Measurements from ENCODE around the gene LRRK1. TPM values are rescaled to one million over a fixed set of nuclear protein-coding genes. Genes with fewer than 3 reads are reported as not detected.

Gene LRRK1
- total RNA-seq, 1 donor from 2014 or later = 24.9 TPM

- ATAC-seq (no peak), DNase-seq (ENCODE audit: low spot score) (no peak)
- intact Hi-C loops (cut with DNase I) = no loop called here
Observed at GRCh38 chr15:101055411-101055810, 136.3 kb downstream of the LRRK1 start.

GRCh38 chr15:101056366-101057334 lies 137.5 kb downstream of the LRRK1 start:
- intact Hi-C loops (cut with DNase I) = no loop called here
- ATAC-seq = no peak
- no peak for DNase-seq (ENCODE audit: low spot score)

DNA sequence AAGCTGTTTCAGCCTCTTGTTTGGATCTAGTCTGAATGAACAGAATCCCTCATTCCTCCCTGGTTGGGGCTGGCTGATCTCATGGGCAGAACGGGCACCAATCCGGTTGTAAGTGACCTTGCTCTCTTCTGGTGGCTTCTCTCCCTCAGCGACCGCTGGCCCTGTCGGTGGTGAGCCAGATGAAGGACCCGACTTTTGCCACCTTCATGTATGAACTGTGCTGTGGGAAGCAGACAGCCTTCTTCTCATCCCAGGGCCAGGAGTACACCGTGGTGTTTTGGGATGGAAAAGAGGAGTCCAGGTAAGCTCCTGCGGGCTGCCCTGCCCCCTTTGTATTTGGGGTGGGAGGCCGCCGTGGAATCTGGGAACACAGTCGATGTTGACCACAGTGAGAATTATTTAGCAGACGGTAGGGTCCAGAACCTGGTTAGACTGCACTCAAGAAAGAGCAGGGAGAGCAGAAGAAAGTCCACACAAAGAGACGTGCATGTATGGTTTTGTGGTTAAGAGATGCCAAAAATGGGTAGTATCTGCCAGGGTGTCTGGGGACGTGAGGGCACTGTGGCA lies 138.8 kb downstream of the LRRK1 start:
- ATAC-seq (no peak), DNase-seq (ENCODE audit: low spot score) (no peak)
- intact Hi-C loops (cut with DNase I) = no loop called here

- intact Hi-C loops (cut with DNase I) = no loop called here
- DNase-seq (ENCODE audit: low spot score) (no peak), ATAC-seq (no peak)
Observed at GRCh38 chr15:101058735-101059134, 139.6 kb downstream of the LRRK1 start.

GRCh38 chr15:101059381-101060341 lies 140.5 kb downstream of the LRRK1 start:
- no peak for DNase-seq (ENCODE audit: low spot score)

GRCh38 chr15:101060576-101061551 lies 141.7 kb downstream of the LRRK1 start:
- intact Hi-C loops (cut with DNase I) = no loop called here
- DNase-seq (ENCODE audit: low spot score) = no peak
- ATAC-seq = no peak

More at GRCh38 chr15:101059381-101060341, 140.5 kb downstream of the LRRK1 start:
- intact Hi-C loops (cut with DNase I) = no loop called here
- no peak for ATAC-seq

DNA sequence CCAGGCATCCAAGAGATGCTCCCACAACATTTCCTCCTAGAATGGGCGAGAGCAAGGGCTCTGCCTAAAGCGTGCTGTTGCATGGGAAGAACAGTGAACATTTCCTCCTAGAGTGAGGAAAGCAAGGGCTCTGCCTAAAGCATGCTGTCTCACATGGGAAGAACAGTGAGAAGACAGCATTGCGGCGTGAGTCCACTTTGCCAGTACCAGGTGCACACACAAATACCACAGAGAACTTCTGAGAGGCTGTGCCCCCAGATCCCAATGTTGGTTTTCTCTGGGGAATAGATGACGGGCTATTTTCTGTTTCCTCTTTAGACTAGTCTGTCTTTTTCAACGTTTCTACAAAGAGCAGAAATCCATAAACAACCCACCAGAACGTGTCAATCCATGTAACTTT lies 142.9 kb downstream of the LRRK1 start:
- intact Hi-C loops (cut with DNase I) = no loop called here
- no peak for DNase-seq (ENCODE audit: low spot score)
- ATAC-seq = no peak

DNA sequence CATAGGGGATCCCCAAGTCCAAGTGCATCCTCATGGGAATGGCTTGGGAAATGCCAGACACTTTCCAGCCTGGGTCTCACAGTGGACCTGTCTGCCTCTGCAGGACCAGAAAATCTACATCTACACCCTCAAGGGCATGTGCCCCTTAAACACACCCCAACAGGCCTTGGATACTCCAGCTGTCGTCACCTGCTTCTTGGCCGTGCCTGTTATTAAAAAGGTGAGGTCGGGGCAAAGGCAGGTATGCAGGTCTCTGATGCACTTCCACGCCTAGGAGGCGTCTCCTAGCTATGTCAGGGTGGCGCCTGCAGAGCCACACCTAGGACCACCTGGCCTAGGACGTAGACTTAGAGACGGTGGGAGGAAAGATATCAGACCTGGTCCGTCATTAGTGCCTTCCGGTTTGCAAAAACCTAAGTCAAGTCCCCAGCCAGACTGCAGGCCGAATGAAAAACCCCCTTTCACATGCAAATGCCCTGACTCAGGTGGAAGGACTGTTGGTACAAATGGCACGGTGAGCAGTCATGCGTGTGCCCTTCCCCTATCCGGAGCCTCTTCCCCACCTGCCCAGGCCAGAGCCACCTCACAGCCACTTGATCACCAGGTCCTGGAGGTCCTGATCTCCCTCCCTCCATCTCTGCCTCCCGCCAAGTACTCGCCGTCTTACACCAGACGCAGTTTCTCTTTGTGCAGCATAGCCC lies 143.5 kb downstream of the LRRK1 start:
- intact Hi-C loops (cut with DNase I) = no loop called here
- DNase-seq (ENCODE audit: low spot score) (no peak), ATAC-seq (no peak)

- intact Hi-C loops (cut with DNase I) = no loop called here
- ATAC-seq = no peak
- DNase-seq (ENCODE audit: low spot score) = no peak
Observed at GRCh38 chr15:101063212-101063611, 144.1 kb downstream of the LRRK1 start.

DNA sequence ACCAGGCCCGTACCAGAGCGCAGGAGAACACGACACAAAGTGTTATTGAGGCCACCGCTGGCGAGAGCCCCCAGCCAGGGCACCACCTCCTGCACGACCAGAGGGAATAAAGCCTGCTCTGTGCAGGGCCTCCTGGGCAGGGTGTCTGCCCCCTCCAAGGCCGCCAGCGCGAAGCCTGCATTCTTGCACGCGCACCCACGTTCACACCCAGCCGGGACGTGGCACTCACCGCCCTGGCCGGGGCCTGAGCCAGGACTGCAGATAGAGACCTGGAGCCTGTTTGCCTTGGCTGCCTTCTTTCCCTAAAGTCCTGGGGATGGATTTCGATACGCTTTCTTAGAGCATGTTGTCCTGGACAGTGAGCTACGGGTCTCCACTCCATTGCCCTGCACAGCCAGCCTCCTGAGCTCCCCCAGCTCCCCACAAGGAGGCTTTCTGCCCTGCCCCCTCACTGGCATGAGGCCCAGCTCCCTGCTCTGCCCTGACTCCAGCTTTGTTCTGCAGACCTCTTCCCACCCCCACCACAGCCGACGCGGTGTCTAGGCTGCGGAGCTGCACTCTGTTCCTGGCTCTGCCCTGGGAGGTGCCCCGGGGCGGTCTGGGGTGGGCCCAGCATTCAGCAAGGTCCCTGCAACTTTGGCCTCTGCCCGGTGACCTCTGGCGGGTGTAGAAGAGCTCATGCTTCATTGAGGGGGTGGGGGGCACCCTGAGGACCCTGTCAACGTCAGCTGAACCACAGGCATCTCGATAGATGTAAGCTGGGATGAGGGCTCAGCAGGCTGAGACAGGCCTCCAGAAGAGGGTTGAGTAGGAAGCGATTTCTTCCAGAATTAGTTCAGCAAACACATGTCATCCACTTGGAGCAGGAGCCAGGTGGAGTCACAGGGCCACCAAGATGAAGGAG lies 145.0 kb downstream of the LRRK1 start:
- intact Hi-C loops (cut with DNase I) = no loop called here
- ATAC-seq (peak; percentile 80), DNase-seq (ENCODE audit: low spot score) (peak; percentile 87)

- intact Hi-C loops (cut with DNase I) = no loop called here
- ATAC-seq = no peak
- DNase-seq (ENCODE audit: low spot score) = peak; percentile 56
Observed at GRCh38 chr15:101064795-101065569, 145.8 kb downstream of the LRRK1 start.

DNA sequence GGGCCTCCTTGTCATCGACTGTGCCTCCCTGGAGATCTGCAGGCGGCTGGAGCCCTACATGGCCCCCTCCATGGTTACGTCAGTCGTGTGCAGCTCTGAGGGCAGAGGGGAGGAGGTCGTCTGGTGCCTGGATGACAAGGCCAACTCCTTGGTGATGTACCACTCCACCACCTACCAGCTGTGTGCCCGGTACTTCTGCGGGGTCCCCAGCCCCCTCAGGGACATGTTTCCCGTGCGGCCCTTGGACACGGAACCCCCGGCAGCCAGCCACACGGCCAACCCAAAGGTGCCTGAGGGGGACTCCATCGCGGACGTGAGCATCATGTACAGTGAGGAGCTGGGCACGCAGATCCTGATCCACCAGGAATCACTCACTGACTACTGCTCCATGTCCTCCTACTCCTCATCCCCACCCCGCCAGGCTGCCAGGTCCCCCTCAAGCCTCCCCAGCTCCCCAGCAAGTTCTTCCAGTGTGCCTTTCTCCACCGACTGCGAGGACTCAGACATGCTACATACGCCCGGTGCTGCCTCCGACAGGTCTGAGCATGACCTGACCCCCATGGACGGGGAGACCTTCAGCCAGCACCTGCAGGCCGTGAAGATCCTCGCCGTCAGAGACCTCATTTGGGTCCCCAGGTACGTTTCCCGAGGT lies 146.5 kb downstream of the LRRK1 start:
- DNase-seq (ENCODE audit: low spot score) (peak; percentile 54), ATAC-seq (no peak)
- intact Hi-C loops (cut with DNase I) = no loop called here

- no peak for ATAC-seq
- no peak for DNase-seq (ENCODE audit: low spot score)
- intact Hi-C loops (cut with DNase I) = no loop called here
Observed at GRCh38 chr15:101066501-101067408, 147.6 kb downstream of the LRRK1 start.

Measured in sciatic nerve (tissue), 2 donors.